Stimulated activated CD8-positive, alpha-beta memory T cell treated with anti-CD3 and anti-CD28 coated beads, Interleukin-15, amount 100 ng/mL, for 48 hours (primary cell): ENCODE data around the gene CDK19.

Experiments used
- DNase-seq, 2 donors: peaks; one replicate each; pipeline ENCODE4 v3.0.0-alpha.2; 2020; ENCODE audit warnings: low read depth in 2 of 2

CDK19 gene

DNA sequence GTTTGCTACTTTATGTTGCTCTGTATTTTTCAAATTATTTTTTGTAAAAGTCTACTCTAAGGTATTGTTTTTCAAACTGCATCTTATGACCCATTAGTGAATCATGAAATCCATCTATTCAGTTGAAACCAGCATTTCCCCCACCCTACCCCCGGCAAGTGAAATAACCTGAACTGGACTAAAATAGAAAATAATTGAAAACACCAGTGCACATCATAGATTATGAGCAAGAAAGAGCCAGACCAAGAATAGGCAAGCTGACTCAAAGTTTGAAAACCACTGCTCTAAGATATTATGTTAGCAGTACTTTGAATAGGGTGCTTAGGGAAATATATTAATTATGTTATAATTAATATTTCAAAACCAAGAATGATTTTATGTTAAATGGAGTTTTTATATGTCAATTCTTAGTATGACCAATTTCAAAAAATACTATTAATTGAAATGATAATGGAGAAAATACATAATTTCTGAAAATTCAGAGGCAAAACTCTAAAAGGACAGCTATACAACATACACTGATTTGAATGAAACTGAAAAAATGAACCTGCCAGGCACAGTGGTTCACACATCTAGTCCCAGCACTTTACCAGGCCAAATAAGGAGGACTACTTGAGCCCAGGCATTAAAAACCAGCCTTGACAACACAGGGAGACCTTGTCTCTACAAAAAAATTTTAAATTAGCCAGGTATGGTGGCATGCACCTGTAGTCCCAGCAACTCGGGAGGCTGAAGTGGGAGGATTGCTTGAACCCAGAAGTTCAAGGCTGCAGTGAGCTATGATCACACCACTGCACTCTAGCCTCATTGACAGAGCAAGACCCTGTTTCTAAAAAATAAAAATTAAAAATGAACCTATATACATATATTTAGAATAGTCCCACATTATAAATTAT is 112.0 kb downstream of the CDK19 start:
- no peak for DNase-seq

DNA sequence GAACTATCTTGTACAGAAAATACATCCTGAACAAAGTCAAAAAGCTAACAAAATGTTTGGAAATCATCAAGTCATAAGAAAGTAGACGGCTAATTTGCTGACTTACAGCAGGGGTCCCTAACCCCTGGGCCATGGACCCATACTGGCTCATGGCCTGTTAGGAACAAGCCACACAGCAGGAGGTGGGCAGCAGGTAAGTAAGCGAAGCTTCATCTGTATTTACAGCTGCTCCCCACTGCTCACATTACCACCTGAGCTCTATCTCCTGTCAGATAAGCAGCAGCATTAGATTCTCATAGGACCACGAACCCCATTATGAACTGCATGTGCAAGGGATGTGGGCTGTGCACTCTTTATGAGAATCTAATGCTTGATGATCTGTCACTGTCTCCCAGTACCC is 115.5 kb downstream of the CDK19 start:
- no peak for DNase-seq

- DNase-seq: no peak
Measured at GRCh38 chr6:110693994-110694393, 121.3 kb downstream of the CDK19 start.

GRCh38 chr6:110693296-110693695 is 122.0 kb downstream of the CDK19 start:
- no peak for DNase-seq

- DNase-seq: no peak
Measured at GRCh38 chr6:110690916-110691315, 124.4 kb downstream of the CDK19 start.

- DNase-seq: no peak
Measured at GRCh38 chr6:110690106-110690654, 125.1 kb downstream of the CDK19 start.

- no peak for DNase-seq
Measured at GRCh38 chr6:110689275-110689935, 125.9 kb downstream of the CDK19 start.

GRCh38 chr6:110688661-110689268 is 126.5 kb downstream of the CDK19 start:
- no peak for DNase-seq

DNA sequence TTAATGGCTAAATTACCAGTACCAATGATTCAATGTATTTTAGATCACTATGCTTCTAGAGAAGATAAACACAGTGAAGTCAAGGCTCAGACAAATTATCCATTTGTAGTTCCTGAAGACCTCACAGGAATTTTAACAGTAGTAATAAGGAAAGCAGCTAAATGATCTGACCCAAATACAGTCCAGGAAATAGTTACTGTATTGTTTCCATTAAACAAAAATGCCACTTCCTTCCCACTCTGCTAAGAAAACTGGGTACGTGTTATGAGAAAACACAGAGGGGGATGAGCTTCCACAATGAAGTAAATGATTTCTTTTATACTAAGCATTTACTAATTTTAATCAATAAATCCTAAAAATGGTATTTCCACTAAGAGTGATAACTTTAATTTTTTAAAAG is 127.9 kb downstream of the CDK19 start:
- DNase-seq: no peak

- DNase-seq: no peak
Measured at GRCh38 chr6:110683241-110683640, 132.0 kb downstream of the CDK19 start.

DNA sequence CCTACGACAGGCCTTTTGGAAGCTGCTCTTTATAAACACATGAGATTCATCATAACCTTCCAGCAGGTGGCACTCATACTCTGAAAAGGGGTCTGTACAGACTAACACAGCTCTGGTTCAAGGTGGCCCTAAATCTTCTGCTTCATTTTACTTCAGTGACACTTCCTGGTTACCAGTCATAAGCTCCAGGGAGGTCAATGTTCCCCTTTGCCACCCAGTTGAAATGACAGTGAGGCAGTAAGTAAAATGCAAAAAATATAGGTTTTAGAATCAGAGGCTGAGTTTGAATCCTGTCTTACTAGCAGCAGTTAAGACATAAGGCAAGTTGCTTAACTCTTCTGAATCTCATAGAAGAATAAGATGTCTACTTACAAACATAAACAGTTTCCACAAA is 132.8 kb downstream of the CDK19 start:
- DNase-seq: peak in 1 of 2 donors; percentile 18

DNA sequence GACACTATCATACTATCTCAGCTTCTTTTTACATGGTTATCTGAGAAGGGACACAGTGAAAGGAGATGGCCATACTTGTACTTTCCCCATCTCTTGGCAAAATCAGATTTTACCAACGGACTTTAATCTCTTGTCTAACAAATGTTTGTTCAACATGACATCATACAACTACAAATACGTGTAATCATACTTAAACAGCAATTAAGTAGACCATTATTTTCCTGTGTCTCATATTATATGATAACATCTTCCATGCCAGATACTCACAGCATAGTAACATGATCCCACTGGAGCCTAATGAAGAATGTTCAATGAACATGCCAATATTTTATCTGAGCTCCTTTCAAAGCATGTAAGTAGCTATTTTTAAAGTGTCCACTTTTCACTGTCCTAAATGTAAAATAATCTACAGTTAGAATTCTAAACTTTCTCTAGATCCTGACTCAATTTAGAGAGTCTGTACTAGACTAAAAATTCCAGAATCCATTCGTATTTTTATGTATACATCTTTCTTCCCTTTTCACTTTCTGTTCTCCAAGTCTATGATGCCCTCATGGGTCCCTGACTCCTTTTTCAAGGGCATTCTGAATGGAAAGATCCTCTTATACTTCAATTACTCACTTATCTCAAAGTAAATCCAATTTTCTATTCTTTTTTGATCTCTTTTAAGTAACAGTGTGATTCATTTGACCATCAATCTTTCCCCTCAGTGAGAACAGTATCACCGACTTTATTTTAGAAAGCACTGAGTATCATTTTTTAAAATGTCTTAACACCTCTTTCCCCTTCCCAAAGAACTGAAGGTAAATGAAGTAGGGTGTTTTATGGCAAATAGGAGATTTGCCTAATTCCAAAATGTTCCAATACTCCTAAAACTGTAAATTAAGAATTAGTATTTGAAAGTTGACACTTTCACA is 133.5 kb downstream of the CDK19 start:
- no peak for DNase-seq

DNA sequence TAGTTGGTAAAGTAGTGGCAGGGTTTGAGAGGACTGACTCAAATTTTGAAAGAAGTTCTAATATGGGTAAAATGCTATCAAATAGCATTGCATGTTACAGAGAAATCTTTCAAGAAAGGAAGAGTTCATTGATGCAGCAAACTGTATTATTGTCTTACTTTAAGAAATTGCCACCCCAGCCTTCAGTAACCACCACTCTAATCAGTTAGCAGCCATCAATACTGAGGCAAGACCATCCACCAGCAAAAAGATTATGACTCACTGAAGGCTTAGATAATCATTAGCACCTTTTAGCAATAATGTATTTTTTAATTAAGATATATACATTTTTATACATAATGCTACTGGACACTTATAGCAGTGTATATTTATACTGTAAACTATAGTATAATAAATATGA is 138.9 kb downstream of the CDK19 start:
- DNase-seq: no peak

DNA sequence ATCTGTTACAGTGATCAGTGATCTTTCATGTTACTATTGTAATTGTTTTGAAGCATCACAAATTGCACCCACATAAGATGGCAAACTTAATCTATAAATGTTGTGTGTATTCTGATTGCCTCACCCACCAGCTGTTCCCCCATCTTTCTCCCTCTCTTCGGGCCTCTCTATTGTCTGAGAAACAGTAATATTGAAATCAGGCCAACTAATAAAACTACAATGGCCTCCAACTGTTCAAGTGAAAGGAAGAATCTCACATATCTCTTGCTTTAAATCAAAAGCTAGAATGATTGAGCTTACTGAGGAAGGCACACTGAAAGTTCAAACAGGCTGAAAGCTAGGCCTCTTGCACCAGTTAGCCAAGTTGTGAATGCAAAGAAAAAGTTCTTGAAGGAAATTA is 141.2 kb downstream of the CDK19 start:
- no peak for DNase-seq

DNA sequence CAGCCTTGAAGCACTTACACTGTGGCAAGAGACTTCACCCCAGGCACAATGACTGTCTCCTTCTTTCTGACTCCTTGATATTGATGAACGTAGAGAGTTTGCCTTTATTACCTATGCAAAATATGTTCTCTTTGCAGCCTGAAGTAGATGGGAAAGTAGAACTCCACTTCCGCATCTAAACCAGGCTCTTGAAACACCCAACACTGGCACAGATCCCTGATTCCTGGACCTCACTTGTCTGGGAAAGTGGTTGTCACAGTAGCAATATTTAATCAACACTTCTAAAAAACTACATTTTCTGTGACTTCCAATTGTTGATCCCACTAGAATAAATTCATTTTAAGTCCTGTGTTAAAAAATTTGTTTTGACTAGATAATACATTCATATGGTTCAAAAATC is 143.1 kb downstream of the CDK19 start:
- DNase-seq: no peak

GRCh38 chr6:110671447-110671846 is 143.8 kb downstream of the CDK19 start:
- DNase-seq: no peak

DNA sequence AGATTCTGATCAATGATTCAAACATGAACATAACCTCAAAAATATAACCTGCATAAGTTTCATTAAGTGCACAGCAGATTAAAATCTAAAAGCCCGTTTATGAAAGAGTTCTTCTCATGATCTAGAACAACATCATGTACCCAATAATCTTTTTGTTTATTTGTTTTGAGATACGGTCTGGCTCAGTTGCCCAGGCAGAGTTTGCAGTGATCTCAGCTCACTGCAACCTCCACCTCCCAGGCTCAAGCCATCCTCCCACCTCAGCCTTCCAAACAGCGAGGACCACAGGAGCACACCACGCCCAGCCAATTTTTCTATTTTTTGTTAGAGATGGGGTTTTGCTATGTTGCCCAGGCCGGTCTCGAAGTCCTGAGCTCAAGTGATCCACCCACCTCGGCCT is 149.7 kb downstream of the CDK19 start:
- no peak for DNase-seq

DNA sequence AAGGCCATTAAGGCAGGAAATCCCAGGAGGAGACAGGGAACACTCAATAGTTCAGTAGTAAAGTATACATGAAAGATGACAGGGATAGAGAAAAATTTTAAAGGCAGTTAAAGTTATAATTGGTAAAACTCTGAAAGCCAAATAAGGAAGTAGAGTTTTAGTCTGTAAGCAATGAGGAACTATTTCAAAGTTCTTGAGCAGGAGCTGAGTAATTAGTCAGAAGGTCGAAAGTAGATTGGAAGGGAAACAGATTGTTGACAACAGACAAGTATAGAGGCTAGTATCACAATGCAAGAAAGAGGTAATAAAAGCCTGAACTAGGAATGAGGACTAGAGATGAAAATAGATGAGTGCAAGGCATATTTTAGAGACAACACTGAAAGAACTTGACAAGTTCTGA is 150.3 kb downstream of the CDK19 start:
- DNase-seq: no peak

GRCh38 chr6:110662490-110663211 is 152.6 kb downstream of the CDK19 start:
- DNase-seq: no peak

- no peak for DNase-seq
Measured at GRCh38 chr6:110661414-110661813, 153.9 kb downstream of the CDK19 start.
